GM12878 (cell line): ENCODE measurements around the gene ARHGEF33. TPM values are rescaled to one million over a fixed set of nuclear protein-coding genes. Genes with fewer than 3 reads are reported as not detected.

Experiments used
- ATF2 ChIP-seq: IDR thresholded peaks from 2 replicates; pipeline ENCODE4 v1.6.1; 2012; ENCODE audit warnings: low read length, inconsistent platforms
- BACH1 ChIP-seq: fragments of 450-650 bp; IDR thresholded peaks from 2 replicates; pipeline ENCODE4 v1.6.1; 2017; ENCODE audit warnings: mild to moderate bottlenecking, borderline replicate concordance
- BCL11A ChIP-seq: IDR thresholded peaks from 2 replicates; pipeline ENCODE4 v1.6.1; 2011; ENCODE audit warnings: low read depth, low read length
- CBX3 ChIP-seq: fragments of 200-600 bp; sonication (generic); IDR thresholded peaks from 2 replicates; pipeline ENCODE4 v1.6.1; 2016; ENCODE audit warnings: low read depth, borderline replicate concordance
- CHD2 ChIP-seq: IDR thresholded peaks from 2 replicates; pipeline ENCODE4 v1.6.1; 2011; ENCODE audit warnings: low read depth, low read length, improper control_type of control experiment, borderline replicate concordance
- CREM ChIP-seq: IDR thresholded peaks from 2 replicates; pipeline ENCODE4 v1.6.1; 2014; ENCODE audit warnings: antibody characterized with exemption, low read depth
- FOS ChIP-seq: IDR thresholded peaks from 3 replicates; pipeline ENCODE4 v1.6.1; 2011; ENCODE audit warnings: borderline replicate concordance; ENCODE audit not compliant: insufficient read length; ENCODE audit errors: extremely low read depth
- FOXM1 ChIP-seq: IDR thresholded peaks from 2 replicates; pipeline ENCODE4 v1.6.1; 2012; ENCODE audit warnings: low read depth, mild to moderate bottlenecking, inconsistent platforms, low read length, moderate library complexity
- IRF4 ChIP-seq: IDR thresholded peaks from 2 replicates; pipeline ENCODE4 v1.6.1; 2011; ENCODE audit warnings: low read depth, low read length
- KDM1A ChIP-seq: fragments of 200-600 bp; sonication (generic); IDR thresholded peaks from 2 replicates; pipeline ENCODE4 v1.6.1; 2016; ENCODE audit warnings: borderline replicate concordance
- MEF2B ChIP-seq: fragments of 450-650 bp; IDR thresholded peaks from 2 replicates; pipeline ENCODE4 v1.6.1; 2018; ENCODE audit warnings: mild to moderate bottlenecking, moderate library complexity; ENCODE audit not compliant: partially characterized antibody, poor library complexity, severe bottlenecking
- MTA3 ChIP-seq: IDR thresholded peaks from 2 replicates; pipeline ENCODE4 v1.6.1; 2012; ENCODE audit warnings: low read length, inconsistent platforms, borderline replicate concordance
- NBN ChIP-seq: fragments of 450-650 bp; IDR thresholded peaks from 2 replicates; pipeline ENCODE4 v1.6.1; 2016
- NFIC ChIP-seq: IDR thresholded peaks from 2 replicates; pipeline ENCODE4 v1.6.1; 2012; ENCODE audit warnings: low read depth, mild to moderate bottlenecking, inconsistent platforms, low read length, moderate library complexity
- NFXL1 ChIP-seq: fragments of 450-650 bp; IDR thresholded peaks from 2 replicates; pipeline ENCODE4 v1.6.1; 2017; ENCODE audit warnings: antibody characterized with exemption, mild to moderate bottlenecking, borderline replicate concordance
- POLR2A ChIP-seq: IDR thresholded peaks from 2 replicates; pipeline ENCODE4 v1.6.1; 2011; ENCODE audit warnings: low read depth, mild to moderate bottlenecking, low read length
- POLR2AphosphoS5 ChIP-seq: IDR thresholded peaks from 2 replicates; pipeline ENCODE4 v1.6.1; 2011; ENCODE audit warnings: mild to moderate bottlenecking, low read length, inconsistent platforms
- RAD21 ChIP-seq: IDR thresholded peaks from 2 replicates; pipeline ENCODE4 v1.6.1; 2011; ENCODE audit warnings: mild to moderate bottlenecking, low read depth, low read length, moderate library complexity; ENCODE audit not compliant: insufficient read depth
- RELA ChIP-seq: fragments of 450-650 bp; IDR thresholded peaks from 2 replicates; pipeline ENCODE4 v1.8.0; 2014; ENCODE audit warnings: borderline replicate concordance; ENCODE audit not compliant: partially characterized antibody
- RUNX3 ChIP-seq: IDR thresholded peaks from 2 replicates; pipeline ENCODE4 v1.6.1; 2012; ENCODE audit warnings: low read length, inconsistent platforms
- SMARCA5 ChIP-seq: fragments of 450-650 bp; IDR thresholded peaks from 2 replicates; pipeline ENCODE4 v1.6.1; 2017; ENCODE audit warnings: mild to moderate bottlenecking
- SPI1 ChIP-seq: IDR thresholded peaks from 2 replicates; pipeline ENCODE4 v1.6.1; 2011; ENCODE audit warnings: low read depth, mild to moderate bottlenecking, low read length, moderate library complexity, borderline replicate concordance; ENCODE audit not compliant: insufficient read depth
- SUPT20H ChIP-seq: IDR thresholded peaks from 2 replicates; pipeline ENCODE4 v1.6.1; 2011; ENCODE audit warnings: low read depth, mild to moderate bottlenecking, low read length, moderate library complexity, borderline replicate concordance; ENCODE audit not compliant: control insufficient read depth
- TCF12 ChIP-seq: IDR thresholded peaks from 2 replicates; pipeline ENCODE4 v1.6.1; 2011; ENCODE audit warnings: low read depth, mild to moderate bottlenecking, low read length
- YBX1 ChIP-seq: fragments of 450-650 bp; IDR thresholded peaks from 2 replicates; pipeline ENCODE4 v1.6.1; 2016; ENCODE audit warnings: antibody characterized with exemption
- ZNF207 ChIP-seq: fragments of 450-650 bp; IDR thresholded peaks from 2 replicates; pipeline ENCODE4 v1.6.1; 2014; ENCODE audit warnings: antibody characterized with exemption, mild to moderate bottlenecking, borderline replicate concordance
- ZNF384 ChIP-seq: IDR thresholded peaks from 2 replicates; pipeline ENCODE4 v1.6.1; 2012; ENCODE audit warnings: low read depth, mild to moderate bottlenecking, low read length, improper control_type of control experiment, borderline replicate concordance
- polyA plus RNA-seq, 11 experiments: library from polyadenylated mRNA; depleted of rRNA in 4 of 11; unstranded in 6 of 11; stranded (reverse) in 5 of 11; fragments of >200 nt; fragmentation: Nextera tagmentation in 4 of 11; fragmentation: Illumina TruSeq in 1 of 11; extraction: Ambion mirVana in 4 of 11; extraction: Trizol in 1 of 11; gene quantifications; 1 replicate in 1 of 11; 2 replicates in 10 of 11; pipeline versions ENCODE4 v1.2.1 to v1.2.3, GENCODE V29; 2011 to 2016; ENCODE audit warnings: inconsistent platforms in 2 of 11, missing spikeins in 2 of 11, low read depth in 1 of 11
- total RNA-seq, 4 experiments: library from RNA; depleted of rRNA in 3 of 4; stranded (reverse); fragments of >200 nt in 3 of 4; fragmentation: Illumina TruSeq in 1 of 4; extraction: Trizol in 1 of 4; gene quantifications; 2 replicates each; pipeline versions ENCODE4 v1.2.1 to v1.2.3, GENCODE V29; 2013 to 2021
- TF ChIP-seq, protein P1 (sequence below): IDR thresholded peaks from 2 replicates; pipeline ENCODE4 v1.6.1; 2012; ENCODE audit warnings: low read depth, low read length, improper control_type of control experiment

Gene ARHGEF33
- total and polyA plus RNA-seq, 10 of the 15 experiments (the other 5 are each of a cell fraction or from before 2014, with no cell fraction given) = 0.01 to 0.08 (median 0.05) TPM; not detected in 4

DNA sequence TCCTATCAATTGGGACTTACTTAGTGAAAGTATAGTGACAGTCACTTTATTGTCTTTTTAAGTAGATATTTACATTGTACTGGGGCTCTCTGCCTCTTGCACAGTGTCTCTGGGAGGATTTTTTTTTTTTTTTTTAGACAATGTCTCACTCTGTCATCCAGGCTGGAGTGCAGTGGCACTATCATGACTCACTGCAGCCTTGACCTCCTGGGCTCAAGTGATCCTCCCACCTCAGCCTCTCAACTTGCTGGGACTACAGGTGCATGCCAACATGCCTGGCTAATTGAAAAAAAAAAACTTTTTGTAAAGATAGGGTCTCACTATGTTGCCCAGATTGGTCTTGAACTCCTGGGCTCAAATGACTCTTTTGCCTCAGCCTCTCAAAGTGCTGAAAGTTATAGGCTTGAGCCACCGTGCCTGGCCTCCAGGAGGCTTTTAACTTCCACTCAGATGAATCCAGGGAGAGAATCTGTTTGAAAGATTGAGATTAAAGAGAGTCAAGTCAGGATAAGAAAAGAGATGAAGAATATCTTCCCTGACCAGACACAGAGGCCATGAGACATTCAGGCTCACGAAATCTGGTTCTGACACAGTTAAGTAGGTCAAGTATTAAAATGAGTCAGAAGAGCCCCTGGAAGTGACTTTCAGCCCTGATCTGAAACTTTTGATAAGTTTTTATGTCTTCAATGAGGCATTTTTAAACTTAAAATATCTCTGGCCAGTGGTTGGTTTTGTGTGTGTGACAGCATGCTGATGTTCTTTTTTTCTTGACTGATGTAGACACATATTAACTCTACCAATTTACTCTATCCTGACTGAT is 18.3 kb downstream of the ARHGEF33 start (continued):
- peak; percentile 55 for TF ChIP-seq ATF2
- no peak for TF ChIP-seq RELA
- no peak for TF ChIP-seq POLR2AphosphoS5
- TF ChIP-seq CREM = peak; percentile 66; the same call in 1 of the 2 replicates
- TF ChIP-seq BACH1 = no peak
- TF ChIP-seq SUPT20H = no peak
- no peak for TF ChIP-seq KDM1A
- TF ChIP-seq NFXL1 = no peak
- no peak for TF ChIP-seq MTA3
- TF ChIP-seq MEF2B = no peak
- TF ChIP-seq SMARCA5 = no peak
- no peak for TF ChIP-seq CHD2
- TF ChIP-seq YBX1 = no peak
- TF ChIP-seq, protein P1, sequence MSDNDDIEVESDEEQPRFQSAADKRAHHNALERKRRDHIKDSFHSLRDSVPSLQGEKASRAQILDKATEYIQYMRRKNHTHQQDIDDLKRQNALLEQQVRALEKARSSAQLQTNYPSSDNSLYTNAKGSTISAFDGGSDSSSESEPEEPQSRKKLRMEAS = no peak
- TF ChIP-seq POLR2A = no peak
- no peak for TF ChIP-seq RAD21
- no peak for TF ChIP-seq CBX3
- TF ChIP-seq ZNF384 = no peak
- peak; percentile 70 for TF ChIP-seq RUNX3
- no peak for TF ChIP-seq TCF12
- peak; percentile 52; the same call in 1 of the 2 replicates for TF ChIP-seq BCL11A
- peak; percentile 77; the same call in 1 of the 2 replicates for TF ChIP-seq IRF4
- TF ChIP-seq FOS = no peak
- peak; percentile 83 for TF ChIP-seq NFIC
- TF ChIP-seq FOXM1 = peak; percentile 66; the same call in 1 of the 2 replicates
- no peak for TF ChIP-seq NBN
- TF ChIP-seq ZNF207 = no peak
- TF ChIP-seq SPI1 = no peak
